ENCODE measurements around the gene NPR3. TPM values are rescaled to one million over a fixed set of nuclear protein-coding genes. Genes with fewer than 3 reads are reported as not detected.

The NPR3 gene
- total RNA-seq, 1 experiment from 2014 or later: 0.11 TPM

DNA sequence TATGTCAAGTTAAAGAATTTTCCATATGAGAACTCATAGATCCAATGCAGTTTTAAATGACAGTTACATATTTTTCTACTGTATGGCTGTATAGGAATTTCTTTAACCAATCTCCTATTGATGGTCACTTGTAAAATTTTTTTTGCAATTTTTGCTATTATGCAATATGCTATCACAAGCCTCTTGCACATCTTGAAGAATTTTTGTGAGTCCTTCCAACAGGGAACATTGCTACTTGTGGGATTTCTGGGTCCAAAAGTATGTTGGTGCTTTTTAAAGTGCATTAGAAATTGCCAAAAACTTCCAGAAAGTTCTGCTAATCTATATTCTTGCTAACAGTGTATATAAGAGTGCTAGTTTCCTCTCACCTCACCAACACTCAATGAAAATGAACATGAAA, 65.1 kb downstream of the NPR3 start:
- no peak overlapping the region for H3K4me3 Mint-ChIP-seq (ENCODE audit: unreplicated experiment)
- TF ChIP-seq, protein P1, sequence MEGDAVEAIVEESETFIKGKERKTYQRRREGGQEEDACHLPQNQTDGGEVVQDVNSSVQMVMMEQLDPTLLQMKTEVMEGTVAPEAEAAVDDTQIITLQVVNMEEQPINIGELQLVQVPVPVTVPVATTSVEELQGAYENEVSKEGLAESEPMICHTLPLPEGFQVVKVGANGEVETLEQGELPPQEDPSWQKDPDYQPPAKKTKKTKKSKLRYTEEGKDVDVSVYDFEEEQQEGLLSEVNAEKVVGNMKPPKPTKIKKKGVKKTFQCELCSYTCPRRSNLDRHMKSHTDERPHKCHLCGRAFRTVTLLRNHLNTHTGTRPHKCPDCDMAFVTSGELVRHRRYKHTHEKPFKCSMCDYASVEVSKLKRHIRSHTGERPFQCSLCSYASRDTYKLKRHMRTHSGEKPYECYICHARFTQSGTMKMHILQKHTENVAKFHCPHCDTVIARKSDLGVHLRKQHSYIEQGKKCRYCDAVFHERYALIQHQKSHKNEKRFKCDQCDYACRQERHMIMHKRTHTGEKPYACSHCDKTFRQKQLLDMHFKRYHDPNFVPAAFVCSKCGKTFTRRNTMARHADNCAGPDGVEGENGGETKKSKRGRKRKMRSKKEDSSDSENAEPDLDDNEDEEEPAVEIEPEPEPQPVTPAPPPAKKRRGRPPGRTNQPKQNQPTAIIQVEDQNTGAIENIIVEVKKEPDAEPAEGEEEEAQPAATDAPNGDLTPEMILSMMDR (IDR thresholded peaks at IDR 0.05; ENCODE audit: insufficient read depth in 1 of 2, low read depth in 1 of 2, low read length in 1 of 2, severe bottlenecking in 1 of 2, unreplicated experiment in 1 of 2): no peak
- POLR2A ChIA-PET: no interaction called here
- no peaks in the 10 kb centered on the region for H3K4me1 ChIP-seq
- intact Hi-C loops (cut with micrococcal nuclease; ENCODE audit: unreplicated experiment): no loop called here
- no peak for DNase-seq
- no peaks in the 10 kb centered on the region for H3K36me3 ChIP-seq (ENCODE audit: control insufficient read depth, insufficient read depth, low read length)
- CTCF ChIA-PET: no interaction called here
- no peaks in the 10 kb centered on the region for H3K9me3 ChIP-seq
- no TSS peak for BruUV-seq (replicated peaks)
- H3K4me1 Mint-ChIP-seq (ENCODE audit: low read depth, unreplicated experiment): no peaks in the 10 kb centered on the region
- no peak overlapping the region for H3K27ac Mint-ChIP-seq (ENCODE audit: unreplicated experiment)
- H3K4me3 ChIP-seq (ENCODE audit: low read depth, low read length): no peak overlapping the region
- H3K36me3 Mint-ChIP-seq (ENCODE audit: insufficient read depth, unreplicated experiment): no peaks in the 10 kb centered on the region
- peaks cover 6% of the 10 kb centered on the region for H3K27me3 Mint-ChIP-seq (ENCODE audit: insufficient read depth, unreplicated experiment)
- no peaks in the 10 kb centered on the region for H3K9me3 Mint-ChIP-seq (ENCODE audit: unreplicated experiment)
- no peaks in the 10 kb centered on the region for H3K27me3 ChIP-seq (replicated peaks; ENCODE audit: control insufficient read depth, insufficient read depth, low read length)

DNA sequence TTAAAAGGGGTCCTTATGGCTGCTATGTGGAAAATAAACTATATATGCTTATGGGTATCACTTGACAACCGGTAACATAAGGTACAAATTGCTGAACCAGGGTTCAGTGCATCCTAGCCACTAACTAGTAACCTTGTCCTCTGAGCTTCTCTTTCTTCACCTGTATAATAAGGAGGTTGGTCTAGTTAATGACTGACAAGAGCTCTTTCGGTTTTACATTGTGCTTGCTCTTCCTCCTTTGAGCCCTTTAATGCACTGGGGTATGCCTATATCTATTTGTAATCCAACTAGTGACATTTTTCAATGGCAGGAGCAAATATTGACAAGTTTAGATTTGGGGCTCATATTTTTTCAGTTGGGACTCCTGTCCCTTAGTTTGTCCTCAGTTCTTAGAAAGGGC, 66.1 kb downstream of the NPR3 start:
- Histone ChIP-seq H3K36me3 (ENCODE audit: control insufficient read depth, insufficient read depth, low read length) (no peaks in the 10 kb centered on the region), H3K27me3 (replicated peaks; ENCODE audit: control insufficient read depth, insufficient read depth, low read length) (no peaks in the 10 kb centered on the region), H3K9me3 (no peaks in the 10 kb centered on the region), H3K4me3 (ENCODE audit: low read depth, low read length) (no peak overlapping the region), H3K4me1 (no peaks in the 10 kb centered on the region)
- ChIA-PET CTCF (no interaction called here), POLR2A (no interaction called here)
- no peak overlapping the region for H3K4me3 Mint-ChIP-seq (ENCODE audit: unreplicated experiment)
- no peaks in the 10 kb centered on the region for H3K9me3 Mint-ChIP-seq (ENCODE audit: unreplicated experiment)
- TF ChIP-seq, protein P1 (IDR thresholded peaks at IDR 0.05; ENCODE audit: insufficient read depth in 1 of 2, low read depth in 1 of 2, low read length in 1 of 2, severe bottlenecking in 1 of 2, unreplicated experiment in 1 of 2): no peak
- H3K36me3 Mint-ChIP-seq (ENCODE audit: insufficient read depth, unreplicated experiment): no peaks in the 10 kb centered on the region
- peaks cover 3% of the 10 kb centered on the region for H3K27me3 Mint-ChIP-seq (ENCODE audit: insufficient read depth, unreplicated experiment)
- no peak overlapping the region for H3K27ac Mint-ChIP-seq (ENCODE audit: unreplicated experiment)
- DNase-seq: no peak
- no peaks in the 10 kb centered on the region for H3K4me1 Mint-ChIP-seq (ENCODE audit: low read depth, unreplicated experiment)
- no TSS peak for BruUV-seq (replicated peaks)
- intact Hi-C loops (cut with micrococcal nuclease; ENCODE audit: unreplicated experiment): no loop called here

GRCh38 chr5:32777733-32778132, 66.6 kb downstream of the NPR3 start:
- no peak overlapping the region for H3K4me3 ChIP-seq (ENCODE audit: low read depth, low read length)
- TF ChIP-seq, protein P1 (IDR thresholded peaks at IDR 0.05; ENCODE audit: insufficient read depth in 1 of 2, low read depth in 1 of 2, low read length in 1 of 2, severe bottlenecking in 1 of 2, unreplicated experiment in 1 of 2): no peak
- no peaks in the 10 kb centered on the region for H3K36me3 ChIP-seq (ENCODE audit: control insufficient read depth, insufficient read depth, low read length)
- Mint-ChIP-seq H3K9me3 (ENCODE audit: unreplicated experiment) (no peaks in the 10 kb centered on the region), H3K36me3 (ENCODE audit: insufficient read depth, unreplicated experiment) (no peaks in the 10 kb centered on the region), H3K4me1 (ENCODE audit: low read depth, unreplicated experiment) (no peaks in the 10 kb centered on the region), H3K4me3 (ENCODE audit: unreplicated experiment) (no peak overlapping the region), H3K27me3 (ENCODE audit: insufficient read depth, unreplicated experiment) (peaks cover 6% of the 10 kb centered on the region), H3K27ac (ENCODE audit: unreplicated experiment) (no peak overlapping the region)
- ChIA-PET CTCF (no interaction called here), POLR2A (no interaction called here)
- no peak for DNase-seq
- intact Hi-C loops (cut with micrococcal nuclease; ENCODE audit: unreplicated experiment): no loop called here
- BruUV-seq (replicated peaks): no TSS peak
- no peaks in the 10 kb centered on the region for H3K9me3 ChIP-seq
- no peaks in the 10 kb centered on the region for H3K27me3 ChIP-seq (replicated peaks; ENCODE audit: control insufficient read depth, insufficient read depth, low read length)
- H3K4me1 ChIP-seq: no peaks in the 10 kb centered on the region

Data from Caco-2 (cell line).